ENCODE measurements around the gene POLH. TPM values are rescaled to one million over a fixed set of nuclear protein-coding genes. Genes with fewer than 3 reads are reported as not detected.
"Not testable (repeated sequence)": the region's sequence is repeated elsewhere in the genome, so short reads cannot be mapped to it uniquely, and the experiment has no call there.

The POLH gene
- 12.4 TPM for total RNA-seq

DNA sequence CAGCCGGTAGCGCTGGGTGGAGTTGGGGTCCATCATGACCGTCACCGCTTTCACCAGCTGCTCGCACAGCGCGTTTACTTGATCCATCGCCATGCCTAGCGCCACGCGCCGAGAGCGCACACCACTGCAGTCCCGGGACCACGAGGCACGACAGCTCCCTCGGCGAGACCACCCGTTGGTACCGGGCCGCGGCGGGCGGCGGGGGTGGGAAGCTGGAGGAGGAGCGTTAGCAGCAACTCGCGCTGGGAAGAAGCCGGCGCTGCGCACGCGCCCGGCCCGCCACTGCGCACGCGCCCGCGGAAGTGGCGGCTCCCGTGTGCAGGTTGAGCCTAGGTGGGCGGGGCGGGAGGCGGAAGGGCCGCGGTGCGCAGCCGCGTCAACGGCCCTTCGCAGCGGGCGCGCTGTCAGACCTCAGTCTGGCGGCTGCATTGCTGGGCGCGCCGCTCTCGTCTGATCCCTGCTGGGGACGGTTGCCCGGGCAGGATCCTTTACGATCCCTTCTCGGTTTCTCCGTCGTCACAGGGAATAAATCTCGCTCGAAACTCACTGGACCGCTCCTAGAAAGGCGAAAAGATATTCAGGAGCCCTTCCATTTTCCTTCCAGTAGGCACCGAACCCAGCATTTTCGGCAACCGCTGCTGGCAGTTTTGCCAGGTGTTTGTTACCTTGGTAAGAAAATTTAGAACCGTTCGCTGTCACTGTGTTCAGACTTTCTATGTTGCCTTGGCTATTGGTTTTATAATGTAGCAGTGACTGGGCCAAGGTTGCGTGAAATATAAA, at the start of gene POLH, which contains the start of gene XPO5:
TSS of gene POLH (plus strand) at position 414 of the 780 bp plus-strand sequence. CDS start 6,135 bp downstream, outside the sequence.
TSS of gene XPO5 (minus strand) at position 267 of the 780 bp plus-strand sequence. CDS start at position 93, 174 bp downstream.
- DNase-seq: peak; percentile 97

DNA sequence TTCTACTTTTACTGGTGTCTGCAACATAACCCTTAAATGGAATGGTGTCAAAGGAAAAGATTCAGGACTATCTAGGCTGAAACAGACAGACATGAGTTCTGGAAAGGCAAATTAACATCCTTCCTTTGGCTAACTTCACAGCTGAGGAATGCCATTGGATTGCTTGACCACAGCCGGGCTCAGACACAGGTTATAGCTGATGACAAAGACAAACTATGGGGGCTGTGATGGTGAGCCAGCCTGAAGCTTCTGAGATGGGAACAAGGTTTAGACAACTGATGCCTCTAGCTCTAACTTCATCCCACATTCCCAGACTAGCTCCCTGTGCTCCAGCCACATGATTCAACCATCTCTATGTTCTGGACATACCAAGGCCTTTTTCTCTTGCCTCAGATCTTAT, 43.8 kb upstream of the POLH start:
- no peak for DNase-seq

DNA sequence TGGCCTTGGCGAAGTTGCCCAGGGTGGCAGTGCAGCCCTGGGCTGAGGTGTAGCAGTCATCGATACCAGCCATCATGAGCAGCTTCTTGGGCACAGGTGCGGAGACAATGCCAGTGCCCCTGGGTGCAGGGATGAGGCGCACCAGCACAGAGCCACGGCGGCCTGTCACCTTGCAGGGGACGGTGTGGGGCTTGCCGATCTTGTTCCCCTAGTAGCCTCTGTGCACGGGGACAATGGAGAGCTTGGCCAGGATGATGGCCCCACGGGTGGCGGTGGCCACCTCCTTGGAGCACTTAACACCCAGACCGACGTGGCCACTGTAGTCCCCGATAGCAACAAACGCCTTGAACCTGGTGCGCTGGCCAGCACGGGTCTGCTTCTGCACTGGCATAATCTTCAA, 37.0 kb upstream of the POLH start:
- not testable (repeated sequence) for DNase-seq

GRCh38 chr6:43539409-43539808, 36.6 kb upstream of the POLH start:
- DNase-seq: not testable (repeated sequence)

DNA sequence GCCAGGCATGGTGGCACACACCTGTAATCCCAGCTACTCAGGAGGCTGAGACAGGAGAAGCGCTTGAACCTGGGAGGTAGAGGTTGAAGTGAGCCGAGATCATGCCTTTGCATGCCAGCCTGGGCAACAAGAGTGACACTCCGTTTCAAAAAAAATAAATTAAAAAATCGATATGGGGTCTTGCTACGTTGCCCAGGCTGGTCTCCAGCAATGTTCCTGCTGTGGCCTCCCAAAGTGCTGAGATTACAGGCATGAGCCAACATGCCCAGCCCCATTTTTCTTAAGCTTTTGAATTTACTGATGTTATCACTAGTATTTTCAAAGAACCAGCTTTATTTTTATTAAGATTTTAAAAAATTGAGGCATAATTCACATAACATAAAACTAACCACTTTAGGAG, 35.5 kb upstream of the POLH start:
- DNase-seq: no peak

DNA sequence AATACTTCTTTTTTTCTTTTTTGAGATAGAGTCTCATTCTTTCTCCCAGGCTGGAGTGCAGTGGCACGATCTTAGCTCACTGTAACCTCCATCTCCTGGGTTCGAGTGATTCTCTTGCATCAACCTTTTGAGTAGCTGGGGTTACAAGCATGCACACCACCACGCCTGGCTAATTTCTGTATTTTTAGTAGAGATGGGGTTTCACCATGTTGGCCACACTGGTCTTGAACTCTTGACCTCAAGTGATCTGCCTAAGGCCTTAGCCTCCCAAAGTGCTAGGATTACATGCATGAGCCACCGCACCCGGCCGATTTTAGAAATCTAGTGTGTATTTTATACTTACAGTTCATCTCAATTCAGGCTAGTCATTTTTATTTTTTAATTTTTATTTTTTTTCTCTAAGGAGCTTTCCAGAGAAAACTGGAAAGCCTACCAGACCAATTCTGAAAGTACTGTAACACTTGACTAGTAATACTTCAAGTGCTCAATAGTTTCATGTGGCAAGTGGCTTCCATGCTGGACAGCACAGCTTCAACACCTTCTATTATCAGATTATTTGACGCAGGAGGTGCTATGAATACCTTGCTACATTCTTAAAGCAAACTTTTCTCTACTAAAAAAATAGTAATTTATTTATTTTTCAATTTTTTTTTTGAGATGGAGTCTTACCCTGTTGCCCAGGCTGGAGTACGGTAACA, 34.1 kb upstream of the POLH start:
- DNase-seq: no peak

DNA sequence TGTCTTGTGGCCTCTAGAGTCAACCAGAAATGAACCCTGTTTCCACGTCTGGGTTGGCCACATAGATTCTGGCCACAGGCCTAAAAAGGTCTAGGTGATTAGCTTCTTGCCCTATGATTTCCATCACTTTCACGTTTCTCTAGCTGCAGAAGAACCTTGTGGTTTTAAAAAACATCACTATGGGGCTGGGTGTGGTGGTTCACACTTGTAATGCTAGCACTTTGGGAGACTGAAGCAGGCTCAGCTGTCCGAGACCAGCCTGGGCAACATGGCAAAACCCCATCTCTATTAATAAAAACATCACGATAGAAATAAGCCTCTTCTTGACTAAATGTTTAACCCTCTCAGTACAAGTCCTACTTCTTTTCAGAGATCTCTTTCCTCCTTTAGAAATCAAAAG, 31.5 kb upstream of the POLH start:
- DNase-seq: no peak

DNA sequence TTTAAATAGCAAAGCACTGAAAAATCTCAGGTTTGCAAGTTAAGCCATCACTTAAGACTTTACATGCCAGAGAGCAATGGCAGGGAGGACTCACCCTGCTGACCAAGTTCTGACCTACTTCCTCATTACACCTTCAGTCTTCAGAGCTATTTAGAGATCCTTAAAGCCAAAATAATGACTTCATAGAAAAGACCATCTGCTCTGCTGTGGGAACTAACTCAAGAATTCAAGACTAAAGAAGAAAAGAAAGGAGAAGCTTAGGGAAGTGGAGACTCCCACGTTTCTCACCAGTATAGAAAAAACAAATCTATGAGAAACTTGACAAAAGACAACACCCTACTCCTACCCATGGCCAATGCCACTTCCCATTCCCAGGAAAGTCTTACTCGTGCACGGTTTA, 28.8 kb upstream of the POLH start:
- no peak for DNase-seq

- DNase-seq: not testable (repeated sequence)
Observed at GRCh38 chr6:43557620-43558019, 18.4 kb upstream of the POLH start.

DNA sequence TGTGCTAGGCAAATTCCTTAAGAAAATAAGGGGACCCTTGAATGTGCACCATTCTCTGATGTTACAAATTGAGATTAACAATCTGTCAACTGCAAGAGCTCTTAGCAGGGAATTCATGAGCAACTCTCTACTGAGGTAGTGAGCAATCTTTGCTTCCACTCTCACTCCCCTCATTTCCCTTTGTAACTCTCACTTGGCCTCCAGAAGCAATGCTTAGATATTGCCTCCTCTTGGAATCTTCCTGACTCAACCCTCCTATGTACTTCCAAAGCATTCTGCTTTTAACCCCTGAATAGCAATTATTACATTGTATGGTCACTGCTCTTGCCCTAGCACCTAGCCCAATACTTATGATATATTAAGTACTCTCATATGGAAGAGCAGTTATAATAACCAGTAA, 16.7 kb upstream of the POLH start:
- DNase-seq: no peak

- DNase-seq: no peak
Observed at GRCh38 chr6:43570876-43571441, 5.0 kb upstream of the POLH start.

DNA sequence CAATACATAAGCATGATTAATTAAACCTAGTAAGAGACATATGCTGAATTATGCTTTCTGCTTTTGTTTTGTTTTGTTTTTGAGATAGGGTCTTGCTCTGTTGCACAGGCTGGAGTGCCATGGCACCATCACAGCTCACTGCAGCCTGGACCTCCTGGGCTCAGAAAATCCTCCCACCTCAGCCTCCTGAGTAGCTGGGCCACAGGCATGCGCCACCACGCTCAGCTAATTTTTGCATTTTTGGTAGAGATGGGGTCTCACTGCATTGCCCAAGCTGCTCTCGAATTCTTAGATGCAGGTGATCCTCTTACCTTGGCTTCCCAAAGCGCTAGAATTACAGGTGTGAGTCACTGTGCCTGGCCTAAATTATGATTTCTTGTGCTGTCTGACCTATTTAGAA, 4.0 kb upstream of the POLH start:
- no peak for DNase-seq

GRCh38 chr6:43575105-43575771, 747 bp upstream of the POLH start:
- DNase-seq: peak; percentile 48

GRCh38 chr6:43578748-43579147, 2.8 kb downstream of the POLH start:
- DNase-seq: no peak

- DNase-seq: no peak
Observed at GRCh38 chr6:43579171-43579570, 3.2 kb downstream of the POLH start.

- no peak for DNase-seq
Observed at GRCh38 chr6:43582911-43583310, 6.9 kb downstream of the POLH start.

- no peak for DNase-seq
Observed at GRCh38 chr6:43584892-43585570, 9.0 kb downstream of the POLH start.

- no peak for DNase-seq
Observed at GRCh38 chr6:43588194-43588593, 12.2 kb downstream of the POLH start.

DNA sequence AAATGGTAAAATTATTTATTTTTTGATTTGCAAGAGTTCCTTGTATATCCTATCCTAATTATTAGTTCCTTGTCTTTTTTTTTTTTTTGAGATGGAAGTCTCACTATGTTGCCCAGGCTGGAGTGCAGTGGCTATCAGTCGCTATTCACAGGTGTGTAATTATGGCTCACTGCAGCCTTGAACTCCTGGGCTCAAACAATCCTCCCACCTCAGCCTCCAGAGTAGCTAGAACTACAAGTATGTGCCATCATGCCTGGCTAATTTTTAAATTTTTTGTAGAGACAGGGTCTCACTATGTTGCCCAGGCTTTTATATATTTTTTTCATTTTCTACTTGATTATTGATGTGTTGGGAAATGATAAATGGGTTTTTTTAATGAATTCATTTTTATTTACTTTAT, 13.6 kb downstream of the POLH start:
- not testable (repeated sequence) for DNase-seq

DNA sequence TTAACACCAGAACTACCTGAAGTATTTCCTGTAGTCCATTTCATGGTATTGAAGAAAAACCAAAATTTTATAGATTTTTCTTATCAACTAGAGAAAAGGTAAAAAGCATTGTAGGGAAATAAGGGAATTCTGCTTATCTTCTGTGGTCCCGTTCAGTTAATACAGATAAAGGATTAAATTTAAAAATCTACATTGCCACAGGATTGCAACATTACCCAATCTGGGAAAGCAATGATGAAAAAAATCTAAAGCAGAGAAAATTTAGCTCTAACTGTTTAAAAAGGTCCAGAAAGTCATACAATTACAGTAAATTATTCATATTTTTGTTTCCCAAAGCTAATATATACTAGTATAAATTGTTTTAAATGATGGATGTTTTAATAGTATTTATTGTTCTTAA, 18.0 kb downstream of the POLH start:
- no peak for DNase-seq

- DNase-seq: no peak
Observed at GRCh38 chr6:43600595-43600994, 24.6 kb downstream of the POLH start.

- DNase-seq: no peak
Observed at GRCh38 chr6:43604174-43604573, 28.2 kb downstream of the POLH start.
